HepG2 (cell line): ENCODE results near the gene ANKRD11. TPM values are rescaled to one million over a fixed set of nuclear protein-coding genes. Genes with fewer than 3 reads are reported as not detected.

Experiments
- ATF7 ChIP-seq, 2 experiments: fragments of 450-650 bp in 1 of 2; sonication (generic) in 1 of 2; formaldehyde crosslinking in 1 of 2; IDR thresholded peaks; 2 replicates each; pipeline versions ENCODE4 v1.4.0 to v1.6.1; 2016 to 2020; ENCODE audit warnings: antibody characterized with exemption in 1 of 2, mild to moderate bottlenecking in 1 of 2, missing genetic modification reagents in 1 of 2
- FOXK2 ChIP-seq: fragments of 450-650 bp; IDR thresholded peaks from 2 replicates; pipeline ENCODE4 v1.6.1; 2016
- KAT2B ChIP-seq: fragments of 150-350 bp; IDR thresholded peaks from 2 replicates; pipeline ENCODE4 v1.6.1; 2014; ENCODE audit warnings: low read depth, low read length, borderline replicate concordance
- KDM5A ChIP-seq: fragments of 200-600 bp; sonication (generic); IDR thresholded peaks from 2 replicates; pipeline ENCODE4 v1.7.0; 2018; ENCODE audit warnings: antibody characterized with exemption, mild to moderate bottlenecking, low read length, borderline replicate concordance
- KLF11 ChIP-seq: IDR thresholded peaks from 2 replicates; pipeline ENCODE4 v1.6.1; 2016; ENCODE audit warnings: missing compliant biosample characterization
- MAF1 ChIP-seq: sonication (generic); formaldehyde crosslinking; IDR thresholded peaks from 2 replicates; pipeline ENCODE4 v1.5.0; 2020; ENCODE audit warnings: missing genetic modification reagents, borderline replicate concordance
- MAFK ChIP-seq, 2 experiments: IDR thresholded peaks in 1 of 2; conservative IDR thresholded peaks in 1 of 2; 2 replicates each; pipeline ENCODE4 v1.6.1; 2011; ENCODE audit warnings: improper control_type of control experiment in 2 of 2, low read length in 2 of 2
- RFX5 ChIP-seq: IDR thresholded peaks from 2 replicates; pipeline ENCODE4 v1.6.1; 2011; ENCODE audit warnings: low read depth, low read length, improper control_type of control experiment
- SNAPC2 ChIP-seq: sonication (generic); formaldehyde crosslinking; IDR thresholded peaks from 2 replicates; pipeline ENCODE4 v1.8.1; 2022; ENCODE audit warnings: mild to moderate bottlenecking, missing genetic modification reagents
- STAT5B ChIP-seq: sonication (generic); formaldehyde crosslinking; IDR thresholded peaks from 2 replicates; pipeline ENCODE4 v1.4.0; 2020; ENCODE audit warnings: missing genetic modification reagents
- TCF7L2 ChIP-seq: IDR thresholded peaks from 2 replicates; pipeline ENCODE4 v1.6.1; 2011; ENCODE audit warnings: mild to moderate bottlenecking, low read depth, low read length, moderate library complexity
- ZFP36L1 ChIP-seq: sonication (generic); formaldehyde crosslinking; IDR thresholded peaks from 2 replicates; pipeline ENCODE4 v1.8.0; 2022; ENCODE audit warnings: mild to moderate bottlenecking, missing genetic modification reagents, moderate library complexity
- ZNF556 ChIP-seq: sonication (generic); formaldehyde crosslinking; IDR thresholded peaks from 2 replicates; pipeline ENCODE4 v1.4.0; 2020; ENCODE audit warnings: mild to moderate bottlenecking, missing genetic modification reagents, borderline replicate concordance
- ZNF614 ChIP-seq: IDR thresholded peaks from 2 replicates; pipeline ENCODE4 v1.6.1; 2018; ENCODE audit warnings: missing biosample characterization, missing genetic modification reagents, inconsistent platforms, borderline replicate concordance
- ZNF792 ChIP-seq: IDR thresholded peaks from 2 replicates; pipeline ENCODE4 v1.6.1; 2016
- polyA plus RNA-seq, 8 experiments: library from polyadenylated mRNA; depleted of rRNA in 3 of 8; stranded (reverse) in 7 of 8; unstranded in 1 of 8; fragments of >200 nt; fragmentation: Illumina TruSeq in 4 of 8; extraction: Trizol in 4 of 8; gene quantifications; 2 replicates each; pipeline versions ENCODE4 v1.2.1 to v1.2.3, GENCODE V29; 2011 to 2016; ENCODE audit warnings: low read depth in 4 of 8, missing spikeins in 1 of 8, mixed read lengths in 1 of 8; ENCODE audit not compliant: insufficient read depth in 1 of 8
- total RNA-seq, 5 experiments: library from RNA; depleted of rRNA; stranded (reverse); fragments of >200 nt; fragmentation: Illumina TruSeq; extraction: Trizol; gene quantifications; 2 replicates each; pipeline ENCODE4 v1.2.3, GENCODE V29; 2016; ENCODE audit warnings: low read depth in 1 of 5
- TF ChIP-seq, protein P1 (sequence below): IDR thresholded peaks from 2 replicates; pipeline ENCODE4 v1.4.0; 2020; ENCODE audit warnings: mild to moderate bottlenecking, missing genetic modification reagents
- TF ChIP-seq, protein P2 (sequence below): sonication (generic); formaldehyde crosslinking; IDR thresholded peaks from 2 replicates; pipeline ENCODE4 v1.5.0; 2020; ENCODE audit warnings: missing genetic modification reagents
- TF ChIP-seq, protein P3 (sequence below): sonication (generic); formaldehyde crosslinking; IDR thresholded peaks from 2 replicates; pipeline ENCODE4 v1.4.0; 2020; ENCODE audit warnings: mild to moderate bottlenecking, missing genetic modification reagents
- TF ChIP-seq, protein P4 (sequence below): IDR thresholded peaks from 2 replicates; pipeline ENCODE4 v1.6.1; 2016; ENCODE audit warnings: missing biosample characterization, missing genetic modification reagents, low read depth
- TF ChIP-seq, protein P5 (sequence below): sonication (generic); formaldehyde crosslinking; IDR thresholded peaks from 2 replicates; pipeline ENCODE4 v1.4.0; 2020; ENCODE audit warnings: mild to moderate bottlenecking, missing genetic modification reagents

The ANKRD11 gene
- total and polyA plus RNA-seq, 2 of the 13 experiments (the other 11 are each of a cell fraction or from before 2014, with no cell fraction given), result 21.4 to 38.4 TPM

DNA sequence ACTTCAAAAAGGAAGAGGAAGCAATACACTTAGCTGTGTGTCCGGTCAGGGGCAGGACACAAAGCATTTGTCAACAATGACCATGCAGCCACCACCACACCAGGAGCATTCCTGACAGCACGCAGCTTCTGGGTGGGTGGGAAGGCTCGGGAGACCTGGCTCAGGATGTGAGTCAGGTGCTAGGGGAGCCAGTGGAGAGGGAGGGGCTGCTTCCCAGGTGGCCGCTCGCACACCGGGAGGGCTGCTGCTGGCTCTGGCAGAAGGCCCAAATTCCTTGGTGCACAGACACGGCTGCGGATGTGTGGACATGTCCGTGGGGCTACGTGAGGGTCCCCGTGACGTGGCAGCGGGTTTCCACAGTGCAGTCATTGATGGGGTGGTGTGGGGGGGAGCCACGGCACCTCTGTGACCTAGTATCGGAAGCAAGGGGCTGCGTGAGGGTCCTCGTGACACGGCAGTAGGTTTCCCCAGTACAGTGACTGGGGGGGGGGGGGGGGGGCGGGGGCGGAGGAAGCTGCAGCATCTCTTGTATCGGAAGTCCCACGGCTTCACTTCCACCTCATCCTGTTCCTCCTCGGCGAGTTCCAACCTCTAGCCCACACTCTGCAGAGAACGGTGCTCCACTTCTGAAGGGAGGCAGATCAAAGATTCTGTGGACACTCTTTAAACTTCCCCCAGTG lies 160.0 kb downstream of the ANKRD11 start (continued):
- TF ChIP-seq, protein P1, sequence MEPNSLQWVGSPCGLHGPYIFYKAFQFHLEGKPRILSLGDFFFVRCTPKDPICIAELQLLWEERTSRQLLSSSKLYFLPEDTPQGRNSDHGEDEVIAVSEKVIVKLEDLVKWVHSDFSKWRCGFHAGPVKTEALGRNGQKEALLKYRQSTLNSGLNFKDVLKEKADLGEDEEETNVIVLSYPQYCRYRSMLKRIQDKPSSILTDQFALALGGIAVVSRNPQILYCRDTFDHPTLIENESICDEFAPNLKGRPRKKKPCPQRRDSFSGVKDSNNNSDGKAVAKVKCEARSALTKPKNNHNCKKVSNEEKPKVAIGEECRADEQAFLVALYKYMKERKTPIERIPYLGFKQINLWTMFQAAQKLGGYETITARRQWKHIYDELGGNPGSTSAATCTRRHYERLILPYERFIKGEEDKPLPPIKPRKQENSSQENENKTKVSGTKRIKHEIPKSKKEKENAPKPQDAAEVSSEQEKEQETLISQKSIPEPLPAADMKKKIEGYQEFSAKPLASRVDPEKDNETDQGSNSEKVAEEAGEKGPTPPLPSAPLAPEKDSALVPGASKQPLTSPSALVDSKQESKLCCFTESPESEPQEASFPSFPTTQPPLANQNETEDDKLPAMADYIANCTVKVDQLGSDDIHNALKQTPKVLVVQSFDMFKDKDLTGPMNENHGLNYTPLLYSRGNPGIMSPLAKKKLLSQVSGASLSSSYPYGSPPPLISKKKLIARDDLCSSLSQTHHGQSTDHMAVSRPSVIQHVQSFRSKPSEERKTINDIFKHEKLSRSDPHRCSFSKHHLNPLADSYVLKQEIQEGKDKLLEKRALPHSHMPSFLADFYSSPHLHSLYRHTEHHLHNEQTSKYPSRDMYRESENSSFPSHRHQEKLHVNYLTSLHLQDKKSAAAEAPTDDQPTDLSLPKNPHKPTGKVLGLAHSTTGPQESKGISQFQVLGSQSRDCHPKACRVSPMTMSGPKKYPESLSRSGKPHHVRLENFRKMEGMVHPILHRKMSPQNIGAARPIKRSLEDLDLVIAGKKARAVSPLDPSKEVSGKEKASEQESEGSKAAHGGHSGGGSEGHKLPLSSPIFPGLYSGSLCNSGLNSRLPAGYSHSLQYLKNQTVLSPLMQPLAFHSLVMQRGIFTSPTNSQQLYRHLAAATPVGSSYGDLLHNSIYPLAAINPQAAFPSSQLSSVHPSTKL (CRISPR knock-in tag), result peak; percentile 94
- TF ChIP-seq ATF7 (IDR thresholded peaks at IDR 0.05) (no peak), ATF7 (CRISPR knock-in tag; IDR thresholded peaks at IDR 0.05) (0 out of 2 replicates have a peak, but pooled peaks have one; percentile 27), STAT5B (CRISPR knock-in tag) (no peak), TCF7L2 (no peak), KLF11 (CRISPR knock-in tag) (no peak), SNAPC2 (CRISPR knock-in tag) (no peak), FOXK2 (peak; percentile 74), ZFP36L1 (CRISPR knock-in tag) (no peak), ZNF614 (CRISPR knock-in tag) (peak; percentile 48; the same call in 1 of the 2 replicates), ZNF556 (CRISPR knock-in tag) (no peak), ZNF792 (CRISPR knock-in tag) (peak; percentile 67; the same call in 1 of the 2 replicates), MAFK (conservative IDR thresholded peaks at IDR 0.05 in 1 of 2, IDR thresholded peaks at IDR 0.05 in 1 of 2; ENCODE audit: low read length in 2 of 2) (no peak), KDM5A (no peak), KAT2B (no peak), MAF1 (CRISPR knock-in tag) (no peak), RFX5 (no peak)
- TF ChIP-seq, protein P2, sequence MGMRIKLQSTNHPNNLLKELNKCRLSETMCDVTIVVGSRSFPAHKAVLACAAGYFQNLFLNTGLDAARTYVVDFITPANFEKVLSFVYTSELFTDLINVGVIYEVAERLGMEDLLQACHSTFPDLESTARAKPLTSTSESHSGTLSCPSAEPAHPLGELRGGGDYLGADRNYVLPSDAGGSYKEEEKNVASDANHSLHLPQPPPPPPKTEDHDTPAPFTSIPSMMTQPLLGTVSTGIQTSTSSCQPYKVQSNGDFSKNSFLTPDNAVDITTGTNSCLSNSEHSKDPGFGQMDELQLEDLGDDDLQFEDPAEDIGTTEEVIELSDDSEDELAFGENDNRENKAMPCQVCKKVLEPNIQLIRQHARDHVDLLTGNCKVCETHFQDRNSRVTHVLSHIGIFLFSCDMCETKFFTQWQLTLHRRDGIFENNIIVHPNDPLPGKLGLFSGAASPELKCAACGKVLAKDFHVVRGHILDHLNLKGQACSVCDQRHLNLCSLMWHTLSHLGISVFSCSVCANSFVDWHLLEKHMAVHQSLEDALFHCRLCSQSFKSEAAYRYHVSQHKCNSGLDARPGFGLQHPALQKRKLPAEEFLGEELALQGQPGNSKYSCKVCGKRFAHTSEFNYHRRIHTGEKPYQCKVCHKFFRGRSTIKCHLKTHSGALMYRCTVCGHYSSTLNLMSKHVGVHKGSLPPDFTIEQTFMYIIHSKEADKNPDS (CRISPR knock-in tag), result no peak
- TF ChIP-seq, protein P3, sequence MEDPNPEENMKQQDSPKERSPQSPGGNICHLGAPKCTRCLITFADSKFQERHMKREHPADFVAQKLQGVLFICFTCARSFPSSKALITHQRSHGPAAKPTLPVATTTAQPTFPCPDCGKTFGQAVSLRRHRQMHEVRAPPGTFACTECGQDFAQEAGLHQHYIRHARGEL (CRISPR knock-in tag), result no peak
- TF ChIP-seq, protein P4, sequence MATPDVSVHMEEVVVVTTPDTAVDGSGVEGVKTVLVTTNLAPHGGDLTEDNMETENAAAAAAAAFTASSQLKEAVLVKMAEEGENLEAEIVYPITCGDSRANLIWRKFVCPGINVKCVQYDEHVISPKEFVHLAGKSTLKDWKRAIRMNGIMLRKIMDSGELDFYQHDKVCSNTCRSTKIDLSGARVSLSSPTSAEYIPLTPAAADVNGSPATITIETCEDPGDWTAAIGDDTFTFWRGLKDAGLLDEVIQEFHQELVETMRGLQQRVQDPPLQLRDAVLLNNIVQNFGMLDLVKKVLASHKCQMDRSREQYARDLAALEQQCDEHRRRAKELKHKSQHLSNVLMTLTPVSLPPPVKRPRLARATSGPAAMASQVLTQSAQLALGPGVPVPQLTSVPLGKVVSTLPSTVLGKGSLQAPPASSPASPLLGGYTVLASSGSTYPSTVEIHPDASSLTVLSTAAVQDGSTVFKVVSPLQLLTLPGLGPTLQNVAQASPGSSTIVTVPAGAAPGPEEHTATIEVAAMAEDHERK (CRISPR knock-in tag), result no peak
- TF ChIP-seq, protein P5, sequence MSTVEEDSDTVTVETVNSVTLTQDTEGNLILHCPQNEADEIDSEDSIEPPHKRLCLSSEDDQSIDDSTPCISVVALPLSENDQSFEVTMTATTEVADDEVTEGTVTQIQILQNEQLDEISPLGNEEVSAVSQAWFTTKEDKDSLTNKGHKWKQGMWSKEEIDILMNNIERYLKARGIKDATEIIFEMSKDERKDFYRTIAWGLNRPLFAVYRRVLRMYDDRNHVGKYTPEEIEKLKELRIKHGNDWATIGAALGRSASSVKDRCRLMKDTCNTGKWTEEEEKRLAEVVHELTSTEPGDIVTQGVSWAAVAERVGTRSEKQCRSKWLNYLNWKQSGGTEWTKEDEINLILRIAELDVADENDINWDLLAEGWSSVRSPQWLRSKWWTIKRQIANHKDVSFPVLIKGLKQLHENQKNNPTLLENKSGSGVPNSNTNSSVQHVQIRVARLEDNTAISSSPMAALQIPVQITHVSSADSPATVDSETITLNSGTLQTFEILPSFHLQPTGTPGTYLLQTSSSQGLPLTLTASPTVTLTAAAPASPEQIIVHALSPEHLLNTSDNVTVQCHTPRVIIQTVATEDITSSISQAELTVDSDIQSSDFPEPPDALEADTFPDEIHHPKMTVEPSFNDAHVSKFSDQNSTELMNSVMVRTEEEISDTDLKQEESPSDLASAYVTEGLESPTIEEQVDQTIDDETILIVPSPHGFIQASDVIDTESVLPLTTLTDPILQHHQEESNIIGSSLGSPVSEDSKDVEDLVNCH, result no peak
